CD14-positive monocyte (primary cell): ENCODE results near the gene TRABD2A. TPM values are rescaled to one million over a fixed set of nuclear protein-coding genes. Genes with fewer than 3 reads are reported as not detected.
A peak's percentile ranks its signal among the peaks of the same experiment; 100 is the strongest.

ENCODE experiments used
- DNase-seq, 3 donors: peaks; one replicate each; pipeline ENCODE4 v3.0.0-alpha.2; 2011 to 2022
- H2AFZ ChIP-seq: 2 replicates; pipeline ENCODE4 v1.6.0; 2012; ENCODE audit warnings: mild to moderate bottlenecking, low read depth, low read length, inconsistent platforms; ENCODE audit not compliant: insufficient read depth, poor library complexity, severe bottlenecking
- H3K27ac ChIP-seq, 2 donors: 1 replicate in 1 of 2; 2 replicates in 1 of 2; pipeline ENCODE4 v1.5.1; 2012 to 2013; ENCODE audit warnings: low read length in 2 of 2, control low read depth in 1 of 2, inconsistent platforms in 1 of 2, low read depth in 1 of 2, mild to moderate bottlenecking in 1 of 2
- H3K27me3 ChIP-seq, 2 donors: one replicate each; pipeline versions ENCODE4 v1.6.0 to v1.6.1; 2011 to 2013; ENCODE audit warnings: low read length in 2 of 2; ENCODE audit not compliant: control insufficient read depth in 2 of 2, insufficient read depth in 2 of 2
- H3K36me3 ChIP-seq, 2 donors: replicated peaks in 1 of 2; 1 replicate in 1 of 2; 2 replicates in 1 of 2; pipeline versions ENCODE4 v1.5.1 to v1.6.1; 2012 to 2013; ENCODE audit warnings: low read length in 2 of 2, control low read depth in 1 of 2, inconsistent platforms in 1 of 2, mild to moderate bottlenecking in 1 of 2; ENCODE audit not compliant: insufficient read depth in 2 of 2, control insufficient read depth in 1 of 2
- H3K4me1 ChIP-seq, 2 donors: 1 replicate in 1 of 2; 2 replicates in 1 of 2; pipeline versions ENCODE4 v1.5.1 to v1.6.1; 2012 to 2013; ENCODE audit warnings: low read length in 2 of 2, control low read depth in 1 of 2, inconsistent platforms in 1 of 2, mild to moderate bottlenecking in 1 of 2, moderate library complexity in 1 of 2; ENCODE audit not compliant: insufficient read depth in 2 of 2, control insufficient read depth in 1 of 2
- H3K4me2 ChIP-seq: replicated peaks from 2 replicates; pipeline ENCODE3; 2012; ENCODE audit warnings: low read length, moderate library complexity, mild to moderate bottlenecking; ENCODE audit not compliant: poor library complexity, severe bottlenecking; ENCODE audit errors: extremely low read depth
- H3K4me3 ChIP-seq, 3 experiments: fragments of 200-600 bp in 1 of 3; sonication (generic) in 1 of 3; replicated peaks in 1 of 3; 1 replicate in 2 of 3; 2 replicates in 1 of 3; pipeline ENCODE4 v1.5.1; 2011 to 2013; ENCODE audit warnings: low read length in 3 of 3, mild to moderate bottlenecking in 3 of 3, control low read depth in 2 of 3, low read depth in 2 of 3, inconsistent platforms in 1 of 3, moderate library complexity in 1 of 3
- H3K79me2 ChIP-seq: 2 replicates; pipeline ENCODE4 v1.6.0; 2012; ENCODE audit warnings: mild to moderate bottlenecking, control low read depth, inconsistent platforms, low read length, moderate library complexity; ENCODE audit not compliant: insufficient read depth
- H3K9ac ChIP-seq: 2 replicates; pipeline ENCODE4 v1.6.0; 2017; ENCODE audit warnings: low read length, mild to moderate bottlenecking; ENCODE audit not compliant: insufficient read depth, poor library complexity, severe bottlenecking
- H3K9me3 ChIP-seq, 2 donors: replicated peaks in 1 of 2; 1 replicate in 1 of 2; 2 replicates in 1 of 2; pipeline versions ENCODE4 v1.5.1 to v1.6.1; 2012 to 2013; ENCODE audit warnings: low read length in 2 of 2, control low read depth in 1 of 2; ENCODE audit not compliant: control insufficient read depth in 1 of 2, insufficient read depth in 1 of 2
- H4K20me1 ChIP-seq: 2 replicates; pipeline ENCODE4 v1.6.0; 2012; ENCODE audit warnings: mild to moderate bottlenecking, low read length, control low read depth, moderate library complexity; ENCODE audit not compliant: insufficient read depth
- H3K27ac Mint-ChIP-seq, 7 donors: one replicate each; pipeline ENCODE4 v1.8.0; 2020; ENCODE audit warnings: mild to moderate bottlenecking in 7 of 7, mixed read lengths in 7 of 7, moderate library complexity in 6 of 7, inconsistent platforms in 2 of 7
- H3K27me3 Mint-ChIP-seq, 3 donors: one replicate each; pipeline ENCODE4 v1.8.0; 2021 to 2022; ENCODE audit warnings: low read depth in 3 of 3, mild to moderate bottlenecking in 3 of 3, mixed read lengths in 3 of 3, moderate library complexity in 3 of 3, inconsistent platforms in 1 of 3
- H3K36me3 Mint-ChIP-seq, 2 donors: one replicate each; pipeline ENCODE4 v1.8.0; 2020; ENCODE audit warnings: mixed read lengths in 2 of 2, inconsistent platforms in 1 of 2, mild to moderate bottlenecking in 1 of 2
- H3K4me1 Mint-ChIP-seq: one replicate; pipeline ENCODE4 v1.8.0; 2020; ENCODE audit warnings: mild to moderate bottlenecking, mixed read lengths
- H3K4me3 Mint-ChIP-seq, 2 donors: one replicate each; pipeline ENCODE4 v1.8.0; 2020; ENCODE audit warnings: mild to moderate bottlenecking in 2 of 2, mixed read lengths in 2 of 2, moderate library complexity in 1 of 2
- H3K9me3 Mint-ChIP-seq, 7 donors: one replicate each; pipeline ENCODE4 v1.8.0; 2020 to 2022; ENCODE audit warnings: mixed read lengths in 7 of 7, mild to moderate bottlenecking in 6 of 7, moderate library complexity in 6 of 7, inconsistent platforms in 2 of 7
- WGBS: methylation state at CpG from one replicate; pipeline ENCODE4 v1.1.5; 2013; ENCODE audit warnings: missing lambda C conversion rate; ENCODE audit not compliant: insufficient coverage; 5-methylcytosine and 5-hydroxymethylcytosine counted together
- intact Hi-C, 2 donors: fragments of 100-400 bp; cut with micrococcal nuclease; formaldehyde crosslinking; loops; one replicate each; pipeline versions ENCODE4 v1.15.0 to v1.15.1; 2023
- polyA minus RNA-seq: library from RNA; depleted of rRNA, polyadenylated mRNA; stranded (reverse); fragments of >200 nt; gene quantifications from 2 replicates; pipeline ENCODE4 v1.2.3, GENCODE V29; 2012
- polyA plus RNA-seq, 3 donors: library from polyadenylated mRNA; depleted of rRNA in 1 of 3; unstranded in 2 of 3; stranded (reverse) in 1 of 3; fragments of 300-500 nt in 2 of 3; fragments of >200 nt in 1 of 3; fragmentation: Illumina TruSeq in 2 of 3; gene quantifications; 1 replicate in 2 of 3; 2 replicates in 1 of 3; pipeline ENCODE4 v1.2.3, GENCODE V29; 2012 to 2021
- total RNA-seq, 12 experiments: library from RNA in 1 of 12; stranded (reverse) in 1 of 12; fragments of 120-200 nt in 1 of 12; gene quantifications; one replicate each; pipeline ENCODE4 v1.2.4 and lab custom pipeline; 2013 to 2026; ENCODE audit warnings: mixed read lengths in 6 of 12, inconsistent platforms in 1 of 12
- TF ChIP-seq, protein P1 (sequence below): fragments of 200-600 bp; IDR thresholded peaks from one replicate; pipeline ENCODE4 v1.8.0; 2022; ENCODE audit warnings: antibody characterized with exemption, mild to moderate bottlenecking

The TRABD2A gene
- 1.2 TPM for total RNA-seq (2013)
- under 1 TPM; 0.53 to 0.95 (median 0.79) TPM for polyA plus RNA-seq
- polyA minus RNA-seq: 0.96 and 0.97 TPM in 2 replicates
- total RNA-seq (lab: John Stamatoyannopoulos, UW): 0.17 to 5.4 (median 1.3) reads per million in 11 experiments

DNA sequence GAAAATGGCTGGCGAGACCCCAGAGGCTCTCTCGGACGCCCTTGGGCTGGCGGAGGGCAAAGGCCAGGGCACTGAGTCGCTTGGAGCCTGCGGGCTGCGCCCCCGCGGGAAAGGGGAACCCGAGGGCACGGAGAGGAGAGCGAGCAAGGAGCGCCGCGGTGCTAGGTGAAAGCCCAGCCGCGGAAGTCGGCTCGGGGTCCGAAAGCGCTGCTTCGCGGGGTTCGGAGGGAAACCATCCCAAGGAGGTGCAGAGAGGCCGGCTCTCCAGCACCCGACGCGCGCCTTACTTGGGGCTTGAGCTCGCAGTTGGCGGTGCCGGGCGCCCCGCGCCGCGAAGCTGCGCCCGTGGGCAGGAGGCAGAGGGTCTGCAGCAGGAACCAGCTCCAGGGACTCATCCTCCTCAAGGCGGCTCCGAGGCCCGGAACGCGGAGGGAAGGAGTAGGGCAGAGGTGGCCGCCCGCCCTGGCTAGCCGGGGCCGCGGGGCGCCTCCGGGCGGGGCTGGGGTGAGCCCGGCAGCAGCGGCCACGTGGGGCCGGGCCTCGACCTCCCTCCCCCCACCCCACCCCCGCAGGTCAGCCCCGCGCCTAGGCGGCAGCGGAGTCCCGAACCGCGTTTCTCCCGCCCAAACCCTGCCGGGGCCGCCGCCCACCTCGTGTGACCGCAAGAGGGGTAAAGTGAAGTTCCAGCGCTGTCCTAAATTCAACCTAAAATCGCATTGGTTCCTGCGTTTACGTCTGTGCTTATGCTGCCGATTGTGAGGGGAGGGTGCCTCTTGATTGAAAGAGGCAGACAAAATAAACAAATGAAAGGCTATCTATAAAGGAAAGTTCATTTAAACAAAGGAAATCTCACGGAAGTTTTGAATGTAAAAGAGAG, at the start of gene TRABD2A:
Gene TRABD2A, minus strand, starts transcription at position 440 of the 877 bp plus-strand sequence. Its CDS starts 45 bp downstream, at position 395.
- Mint-ChIP-seq H3K27me3 (peaks cover 44 to 58% (median 54%) of the 10 kb centered on the region in 3 donors), H3K4me3 (peak within 1 kb of the TSS; percentile 89 to 99), H3K4me1 (peaks cover 29% of the 10 kb centered on the region), H3K27ac (peak within 1 kb of the TSS in 2 of 7 donors; percentile 46 to 63), H3K36me3 (peaks cover 5 to 10% of the 10 kb centered on the region in 2 donors), H3K9me3 (peaks cover 0 to 15% (median 6%) of the 10 kb centered on the region in 7 donors)
- H3K9me3 ChIP-seq: no peaks in the 10 kb centered on the region
- intact Hi-C loops: loop anchor here in 1 of 2 donors (5.0 kb wide), 2 partner anchors 46 to 389 kb away; no protein-coding TSS in a partner anchor
- WGBS: under 1% methylated on average over 65 of the region's 77 CpGs
- no peak within 1 kb of the TSS for H3K27ac ChIP-seq
- peaks cover 23 to 34% of the 10 kb centered on the region in 2 donors for H3K27me3 ChIP-seq
- TF ChIP-seq, protein P1, sequence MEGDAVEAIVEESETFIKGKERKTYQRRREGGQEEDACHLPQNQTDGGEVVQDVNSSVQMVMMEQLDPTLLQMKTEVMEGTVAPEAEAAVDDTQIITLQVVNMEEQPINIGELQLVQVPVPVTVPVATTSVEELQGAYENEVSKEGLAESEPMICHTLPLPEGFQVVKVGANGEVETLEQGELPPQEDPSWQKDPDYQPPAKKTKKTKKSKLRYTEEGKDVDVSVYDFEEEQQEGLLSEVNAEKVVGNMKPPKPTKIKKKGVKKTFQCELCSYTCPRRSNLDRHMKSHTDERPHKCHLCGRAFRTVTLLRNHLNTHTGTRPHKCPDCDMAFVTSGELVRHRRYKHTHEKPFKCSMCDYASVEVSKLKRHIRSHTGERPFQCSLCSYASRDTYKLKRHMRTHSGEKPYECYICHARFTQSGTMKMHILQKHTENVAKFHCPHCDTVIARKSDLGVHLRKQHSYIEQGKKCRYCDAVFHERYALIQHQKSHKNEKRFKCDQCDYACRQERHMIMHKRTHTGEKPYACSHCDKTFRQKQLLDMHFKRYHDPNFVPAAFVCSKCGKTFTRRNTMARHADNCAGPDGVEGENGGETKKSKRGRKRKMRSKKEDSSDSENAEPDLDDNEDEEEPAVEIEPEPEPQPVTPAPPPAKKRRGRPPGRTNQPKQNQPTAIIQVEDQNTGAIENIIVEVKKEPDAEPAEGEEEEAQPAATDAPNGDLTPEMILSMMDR: no peak
- H3K9ac ChIP-seq: peak within 1 kb of the TSS; percentile 25
- peak within 1 kb of the TSS; percentile 94 for H3K4me2 ChIP-seq
- peak within 1 kb of the TSS; percentile 40 to 77 (median 54) for H3K4me3 ChIP-seq
- H2AFZ ChIP-seq: peak within 1 kb of the TSS; percentile 79
- peaks cover 22 to 27% of the 10 kb centered on the region in 2 donors for H3K4me1 ChIP-seq
- no peaks in the 10 kb centered on the region for H3K36me3 ChIP-seq
- peak in 2 of 3 donors; percentile 52 to 58 for DNase-seq
- no peaks in the 10 kb centered on the region for H4K20me1 ChIP-seq
- no peaks in the 10 kb centered on the region for H3K79me2 ChIP-seq

- H3K4me3 Mint-ChIP-seq: no peak overlapping the region
- Histone ChIP-seq H3K9ac (no peak overlapping the region), H3K4me1 (peaks cover 32 to 36% of the 10 kb centered on the region in 2 donors), H3K27ac (no peak overlapping the region), H2AFZ (no peak overlapping the region), H3K9me3 (no peaks in the 10 kb centered on the region), H3K36me3 (no peaks in the 10 kb centered on the region), H3K4me3 (peak overlapping the region in 1 of 3 experiments; percentile 73), H3K27me3 (no peaks in the 10 kb centered on the region), H3K4me2 (peak overlapping the region; percentile 87), H4K20me1 (no peaks in the 10 kb centered on the region), H3K79me2 (no peaks in the 10 kb centered on the region)
- intact Hi-C loops: loop anchor here in 1 of 2 donors (2.0 to 5.0 kb wide), 3 partner anchors 35 to 432 kb away; partner anchors contain the start of gene TRABD2A
- no peak for DNase-seq
- H3K36me3 Mint-ChIP-seq: no peaks in the 10 kb centered on the region
- no peak overlapping the region for H3K27ac Mint-ChIP-seq
- peaks cover 7 to 14% (median 9%) of the 10 kb centered on the region in 3 donors for H3K27me3 Mint-ChIP-seq
- 94% methylated on average over 2 of the region's 3 CpGs for WGBS
- H3K9me3 Mint-ChIP-seq: peaks cover 0 to 1% (median 0%) of the 10 kb centered on the region in 7 donors
- peaks cover 30% of the 10 kb centered on the region for H3K4me1 Mint-ChIP-seq
- TF ChIP-seq, protein P1: peak; percentile 34
Measured at GRCh38 chr2:84927275-84927627, 46.4 kb upstream of the TRABD2A start.
